Natural killer cell (primary cell): ENCODE data around the gene PHF21A. TPM values are rescaled to one million over a fixed set of nuclear protein-coding genes. Genes with fewer than 3 reads are reported as not detected.

Experiments
- ATAC-seq, 3 donors: fragments of 150-1000 bp in 2 of 3; fragments of 200-7000 bp in 1 of 3; cut with Tn5 transposase; 1 replicate in 1 of 3; 2 replicates in 2 of 3; pipeline ENCODE4 v1.10.0; 2021; ENCODE audit warnings: mild to moderate bottlenecking in 2 of 3, moderate library complexity in 2 of 3
- DNase-seq, 2 donors: peaks; one replicate each; pipeline versions ENCODE4 v3.0.0 to v3.0.0-alpha.2; 2013 to 2021; ENCODE audit warnings: mixed read lengths in 1 of 2
- H3K27ac ChIP-seq: one replicate; pipeline ENCODE4 v1.5.1; 2013; ENCODE audit warnings: mild to moderate bottlenecking, low read length
- H3K27me3 ChIP-seq: one replicate; pipeline ENCODE4 v1.6.1; 2013; ENCODE audit warnings: low read length; ENCODE audit not compliant: control insufficient read depth, insufficient read depth
- H3K36me3 ChIP-seq: one replicate; pipeline ENCODE4 v1.6.1; 2013; ENCODE audit warnings: low read length; ENCODE audit not compliant: control insufficient read depth, insufficient read depth
- H3K4me1 ChIP-seq: one replicate; pipeline ENCODE4 v1.6.1; 2013; ENCODE audit warnings: low read length; ENCODE audit not compliant: control insufficient read depth, insufficient read depth
- H3K4me3 ChIP-seq: one replicate; pipeline ENCODE4 v1.5.1; 2013; ENCODE audit warnings: low read length
- H3K9me3 ChIP-seq: one replicate; pipeline ENCODE4 v1.6.1; 2013; ENCODE audit warnings: low read length; ENCODE audit not compliant: control insufficient read depth, insufficient read depth
- H3K27ac Mint-ChIP-seq, 2 donors: one replicate each; pipeline ENCODE4 v1.8.0; 2022; ENCODE audit warnings: mild to moderate bottlenecking in 2 of 2, mixed read lengths in 2 of 2, moderate library complexity in 1 of 2
- H3K27me3 Mint-ChIP-seq, 2 donors: one replicate each; pipeline ENCODE4 v1.8.0; 2022; ENCODE audit warnings: low read depth in 2 of 2, mixed read lengths in 2 of 2
- H3K36me3 Mint-ChIP-seq: one replicate; pipeline ENCODE4 v1.8.0; 2022; ENCODE audit warnings: mixed read lengths
- H3K4me1 Mint-ChIP-seq, 2 donors: one replicate each; pipeline ENCODE4 v1.8.0; 2022; ENCODE audit warnings: mixed read lengths in 2 of 2
- H3K4me3 Mint-ChIP-seq: one replicate; pipeline ENCODE4 v1.8.0; 2022; ENCODE audit warnings: mild to moderate bottlenecking, moderate library complexity, mixed read lengths
- H3K9me3 Mint-ChIP-seq, 2 donors: one replicate each; pipeline ENCODE4 v1.8.0; 2022; ENCODE audit warnings: mixed read lengths in 2 of 2
- WGBS: methylation state at CpG from one replicate; pipeline ENCODE4 v1.1.7; 2013; ENCODE audit warnings: missing lambda C conversion rate; ENCODE audit not compliant: insufficient coverage; 5-methylcytosine and 5-hydroxymethylcytosine counted together
- intact Hi-C: fragments of 100-400 bp; cut with micrococcal nuclease; formaldehyde crosslinking; loops from one replicate; pipeline ENCODE4 v1.14.2; 2022
- total RNA-seq, 4 donors: library from RNA; stranded (reverse); fragments of 120-200 nt in 1 of 4; gene quantifications; one replicate each; pipeline versions ENCODE4 v1.2.3 to v1.2.4, GENCODE V29; 2013 to 2022
- TF ChIP-seq, protein P1 (sequence below): fragments of 200-600 bp; IDR thresholded peaks from one replicate; pipeline ENCODE4 v1.8.0; 2022; ENCODE audit warnings: antibody characterized with exemption

PHF21A gene
- total RNA-seq, 3 donors from 2014 or later (not counting 1 experiment from before 2014, with no cell fraction given): 138 to 147 (median 139) TPM

DNA sequence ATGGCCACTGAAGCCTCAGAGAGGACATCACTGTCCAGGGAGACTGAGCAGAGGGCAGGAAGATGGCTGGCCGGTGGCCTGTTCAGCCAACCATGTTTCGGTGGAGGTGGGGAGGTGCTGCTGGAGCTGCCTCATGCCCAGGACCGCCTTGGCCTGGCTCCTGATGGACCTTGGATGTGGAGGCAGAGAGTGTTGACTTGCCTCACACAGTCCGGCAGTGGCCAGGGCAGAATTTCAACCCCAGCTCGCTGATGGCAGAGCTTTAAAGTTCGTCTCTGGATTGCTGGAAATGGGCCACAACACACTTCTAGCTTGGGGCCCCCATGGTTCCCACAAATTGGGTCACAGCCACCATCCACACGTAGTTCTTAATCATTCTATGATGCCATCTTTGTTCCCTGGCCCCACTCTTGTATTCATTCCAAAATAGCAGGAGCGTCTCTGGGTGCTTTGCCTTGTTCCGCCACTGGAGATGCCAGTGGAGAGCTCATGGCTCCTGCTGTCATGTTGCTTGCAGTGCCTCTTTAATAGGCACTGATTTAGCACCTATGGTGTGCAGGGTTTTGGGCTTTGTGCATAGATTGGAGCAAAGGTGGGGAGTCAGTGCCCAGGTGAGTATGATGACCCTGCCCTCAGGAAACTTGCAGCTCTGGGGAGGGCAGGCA is 230.2 kb downstream of the PHF21A start:
- Histone ChIP-seq H3K27me3 (peaks cover 8% of the 10 kb centered on the region), H3K4me3 (no peak overlapping the region), H3K27ac (no peak overlapping the region), H3K4me1 (peaks cover 2% of the 10 kb centered on the region), H3K9me3 (no peaks in the 10 kb centered on the region), H3K36me3 (no peaks in the 10 kb centered on the region)
- intact Hi-C loops: no loop called here
- Mint-ChIP-seq H3K4me3 (no peak overlapping the region), H3K27ac (no peak overlapping the region), H3K27me3 (peaks cover 0 to 25% of the 10 kb centered on the region in 2 donors), H3K4me1 (no peaks in the 10 kb centered on the region), H3K36me3 (no peaks in the 10 kb centered on the region), H3K9me3 (no peaks in the 10 kb centered on the region)
- 90% methylated on average over 9 of the region's 9 CpGs for WGBS
- DNase-seq (no peak), ATAC-seq (no peak)
- TF ChIP-seq, protein P1, sequence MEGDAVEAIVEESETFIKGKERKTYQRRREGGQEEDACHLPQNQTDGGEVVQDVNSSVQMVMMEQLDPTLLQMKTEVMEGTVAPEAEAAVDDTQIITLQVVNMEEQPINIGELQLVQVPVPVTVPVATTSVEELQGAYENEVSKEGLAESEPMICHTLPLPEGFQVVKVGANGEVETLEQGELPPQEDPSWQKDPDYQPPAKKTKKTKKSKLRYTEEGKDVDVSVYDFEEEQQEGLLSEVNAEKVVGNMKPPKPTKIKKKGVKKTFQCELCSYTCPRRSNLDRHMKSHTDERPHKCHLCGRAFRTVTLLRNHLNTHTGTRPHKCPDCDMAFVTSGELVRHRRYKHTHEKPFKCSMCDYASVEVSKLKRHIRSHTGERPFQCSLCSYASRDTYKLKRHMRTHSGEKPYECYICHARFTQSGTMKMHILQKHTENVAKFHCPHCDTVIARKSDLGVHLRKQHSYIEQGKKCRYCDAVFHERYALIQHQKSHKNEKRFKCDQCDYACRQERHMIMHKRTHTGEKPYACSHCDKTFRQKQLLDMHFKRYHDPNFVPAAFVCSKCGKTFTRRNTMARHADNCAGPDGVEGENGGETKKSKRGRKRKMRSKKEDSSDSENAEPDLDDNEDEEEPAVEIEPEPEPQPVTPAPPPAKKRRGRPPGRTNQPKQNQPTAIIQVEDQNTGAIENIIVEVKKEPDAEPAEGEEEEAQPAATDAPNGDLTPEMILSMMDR: no peak

DNA sequence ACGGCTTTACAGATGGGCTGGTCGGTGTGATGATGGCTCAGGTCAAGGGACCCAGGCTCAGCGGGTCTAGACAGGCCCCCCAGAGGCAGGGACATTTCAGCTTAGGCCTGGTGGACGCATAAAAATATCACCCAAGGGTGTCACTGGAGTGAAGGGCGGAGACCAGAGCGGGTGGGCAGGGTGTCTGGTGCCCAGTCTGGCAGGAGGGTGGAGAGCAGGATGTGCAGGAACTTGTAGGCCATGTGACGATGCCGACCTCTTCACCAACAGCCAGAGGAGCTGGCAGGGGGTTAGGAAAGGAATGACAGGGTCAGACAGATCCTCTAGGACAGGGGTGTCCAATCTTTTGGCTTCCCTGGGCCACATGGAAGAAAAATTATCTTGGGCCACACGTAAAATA is 231.3 kb downstream of the PHF21A start:
- WGBS: 92% methylated on average over 9 of the region's 9 CpGs
- intact Hi-C loops: no loop called here
- no peaks in the 10 kb centered on the region for H3K9me3 ChIP-seq
- DNase-seq (no peak), ATAC-seq (no peak)
- H3K4me3 ChIP-seq: no peak overlapping the region
- no peak overlapping the region for H3K27ac Mint-ChIP-seq
- H3K27ac ChIP-seq: no peak overlapping the region
- H3K27me3 Mint-ChIP-seq: peaks cover 0 to 20% of the 10 kb centered on the region in 2 donors
- peaks cover 9% of the 10 kb centered on the region for H3K4me1 ChIP-seq
- H3K4me3 Mint-ChIP-seq: no peak overlapping the region
- TF ChIP-seq, protein P1: no peak
- H3K36me3 ChIP-seq: no peaks in the 10 kb centered on the region
- peaks cover 5% of the 10 kb centered on the region in 2 donors for H3K4me1 Mint-ChIP-seq
- H3K36me3 Mint-ChIP-seq: no peaks in the 10 kb centered on the region
- no peaks in the 10 kb centered on the region for H3K9me3 Mint-ChIP-seq
- peaks cover 5% of the 10 kb centered on the region for H3K27me3 ChIP-seq

DNA sequence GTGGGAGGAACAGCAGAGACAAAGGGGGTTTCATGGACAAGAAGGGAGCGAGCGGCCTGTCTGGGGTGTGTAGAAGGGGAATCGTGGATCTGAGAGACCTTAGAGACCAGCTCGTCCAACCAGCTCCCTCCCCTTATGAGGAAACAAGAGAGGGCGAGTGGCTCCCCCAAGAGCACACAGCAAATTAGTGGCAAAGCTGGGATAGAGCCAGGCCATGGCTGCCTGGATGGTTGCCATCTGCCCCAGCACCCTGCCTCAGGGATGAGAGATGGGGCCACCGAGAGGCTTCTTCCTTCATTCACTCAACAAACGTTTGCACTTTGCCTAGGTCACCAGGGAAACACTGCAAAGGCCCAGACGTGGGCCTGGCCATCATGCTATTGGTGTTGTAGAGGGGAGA is 231.7 kb downstream of the PHF21A start:
- Mint-ChIP-seq H3K4me1 (peaks cover 9% of the 10 kb centered on the region in 2 donors), H3K27me3 (peaks cover 0 to 17% of the 10 kb centered on the region in 2 donors), H3K4me3 (no peak overlapping the region), H3K36me3 (no peaks in the 10 kb centered on the region), H3K9me3 (no peaks in the 10 kb centered on the region), H3K27ac (no peak overlapping the region)
- no peak for ATAC-seq
- intact Hi-C loops: no loop called here
- TF ChIP-seq, protein P1: no peak
- Histone ChIP-seq H3K4me3 (no peak overlapping the region), H3K27me3 (peaks cover 5% of the 10 kb centered on the region), H3K4me1 (peaks cover 12% of the 10 kb centered on the region), H3K36me3 (no peaks in the 10 kb centered on the region), H3K27ac (no peak overlapping the region), H3K9me3 (no peaks in the 10 kb centered on the region)
- no peak for DNase-seq
- 95% methylated on average over 8 of the region's 8 CpGs for WGBS

DNA sequence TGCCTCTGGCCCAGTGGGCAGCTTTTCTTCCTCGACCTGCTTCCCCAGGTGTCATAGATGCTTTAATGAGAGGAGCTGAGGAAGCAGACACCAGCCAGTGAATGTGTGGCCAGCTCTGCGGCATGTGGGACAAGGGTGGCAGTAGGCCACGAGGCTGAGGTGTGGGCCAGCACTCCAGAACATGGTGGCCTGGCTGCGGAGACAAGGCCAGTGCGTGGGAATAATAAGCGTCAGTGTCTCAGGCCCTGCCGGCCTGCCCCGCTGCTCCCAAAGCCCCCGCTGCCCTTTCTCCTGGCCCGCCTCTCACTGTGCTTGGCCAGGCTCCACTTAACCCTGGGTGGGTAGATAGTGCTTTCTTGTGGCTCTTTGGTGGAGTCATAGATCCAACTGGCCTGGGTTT is 233.7 kb downstream of the PHF21A start:
- H3K36me3 ChIP-seq: no peaks in the 10 kb centered on the region
- TF ChIP-seq, protein P1: no peak
- H3K27ac ChIP-seq: no peak overlapping the region
- no peak for ATAC-seq
- intact Hi-C loops: no loop called here
- 94% methylated on average over 10 of the region's 10 CpGs for WGBS
- Mint-ChIP-seq H3K36me3 (no peaks in the 10 kb centered on the region), H3K9me3 (no peaks in the 10 kb centered on the region), H3K27me3 (peaks cover 0 to 17% of the 10 kb centered on the region in 2 donors), H3K4me1 (peaks cover 12 to 16% of the 10 kb centered on the region in 2 donors), H3K27ac (no peak overlapping the region), H3K4me3 (no peak overlapping the region)
- H3K4me3 ChIP-seq: no peak overlapping the region
- no peak for DNase-seq
- H3K4me1 ChIP-seq: peaks cover 12% of the 10 kb centered on the region
- H3K9me3 ChIP-seq: no peaks in the 10 kb centered on the region
- H3K27me3 ChIP-seq: peaks cover 5% of the 10 kb centered on the region
